ENCODE measurements around the gene AURKA.
"Not testable (repeated sequence)": the region's sequence is repeated elsewhere in the genome, so short reads cannot be mapped to it uniquely, and the experiment has no call there.

Gene AURKA

DNA sequence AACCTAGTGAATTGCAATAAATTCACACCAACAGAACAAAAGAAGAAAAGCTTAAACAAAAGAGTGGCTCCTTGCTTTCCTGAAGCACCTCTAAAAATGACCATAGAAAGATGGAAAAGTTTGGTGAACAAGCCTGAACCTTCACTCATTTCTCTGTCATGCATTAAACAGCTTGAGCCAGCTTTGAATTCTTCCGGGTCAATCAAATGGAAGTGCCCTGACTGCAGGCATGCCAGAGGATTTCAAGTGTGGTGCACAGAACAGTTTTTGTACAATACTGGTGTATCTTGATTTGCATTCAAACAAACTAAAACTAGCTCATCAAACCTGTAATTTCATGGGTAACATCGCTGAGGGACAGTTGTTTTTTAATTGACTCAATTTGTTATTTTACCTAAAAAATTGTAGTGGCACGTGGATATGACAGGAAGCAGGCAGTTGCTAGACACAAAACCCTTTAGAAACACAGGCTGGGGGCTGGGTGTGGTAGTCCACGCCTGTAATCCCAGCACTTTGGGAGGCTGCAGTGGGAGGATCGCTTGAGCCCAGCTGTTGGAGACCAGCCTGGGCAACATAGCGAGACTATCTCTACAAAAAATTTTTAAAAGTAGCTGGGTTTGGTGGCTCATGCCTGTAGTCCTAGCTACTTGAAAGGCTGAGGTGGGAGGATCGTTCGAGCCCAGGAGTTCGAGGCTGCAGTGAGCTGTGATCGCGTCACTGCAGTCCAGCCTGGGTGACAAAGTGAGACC, 29.1 kb upstream of the AURKA start:
- no peak for DNase-seq

DNA sequence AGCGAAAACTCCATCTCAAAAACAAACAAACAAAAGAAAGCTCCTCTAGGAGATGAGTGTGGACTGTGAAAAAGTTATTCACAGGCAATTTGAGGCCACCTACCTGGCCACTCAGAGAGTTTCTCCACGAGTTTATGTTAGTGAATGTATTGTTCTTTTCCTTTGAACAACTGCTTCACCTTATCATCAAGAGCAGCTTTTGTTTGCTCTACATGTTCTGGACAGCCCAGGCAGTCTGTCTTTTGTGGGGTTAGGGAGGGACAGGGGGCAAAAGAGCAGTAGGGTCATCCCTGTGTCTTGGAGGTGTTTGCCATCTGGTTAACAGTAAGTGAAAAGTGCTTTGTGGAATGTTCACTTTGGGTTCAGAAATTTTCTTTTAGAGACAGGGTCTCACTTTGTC, 28.0 kb upstream of the AURKA start:
- DNase-seq: no peak

DNA sequence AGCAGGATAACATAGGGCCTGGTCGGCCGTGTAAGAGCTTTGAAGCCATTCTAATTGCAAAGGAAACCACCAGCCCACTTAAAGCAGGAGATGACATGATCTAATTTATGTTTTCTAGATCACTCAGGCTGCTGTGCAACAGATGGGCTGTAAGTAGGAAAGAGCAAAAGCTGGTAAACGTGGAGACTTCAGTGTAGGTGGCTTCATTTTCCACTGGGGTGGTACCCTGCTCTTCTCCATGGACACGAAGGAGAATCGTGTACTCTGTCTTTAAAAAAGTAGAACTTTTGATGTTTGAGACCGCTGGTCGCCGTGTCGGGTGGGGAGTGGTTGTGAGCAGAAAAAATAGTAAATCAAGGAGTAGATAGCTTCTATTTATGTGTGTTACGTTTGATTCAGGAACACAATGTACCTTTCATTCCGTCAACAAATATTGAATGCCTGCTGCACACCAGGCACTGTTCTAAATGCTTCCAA, 26.4 kb upstream of the AURKA start:
- no peak for DNase-seq

DNA sequence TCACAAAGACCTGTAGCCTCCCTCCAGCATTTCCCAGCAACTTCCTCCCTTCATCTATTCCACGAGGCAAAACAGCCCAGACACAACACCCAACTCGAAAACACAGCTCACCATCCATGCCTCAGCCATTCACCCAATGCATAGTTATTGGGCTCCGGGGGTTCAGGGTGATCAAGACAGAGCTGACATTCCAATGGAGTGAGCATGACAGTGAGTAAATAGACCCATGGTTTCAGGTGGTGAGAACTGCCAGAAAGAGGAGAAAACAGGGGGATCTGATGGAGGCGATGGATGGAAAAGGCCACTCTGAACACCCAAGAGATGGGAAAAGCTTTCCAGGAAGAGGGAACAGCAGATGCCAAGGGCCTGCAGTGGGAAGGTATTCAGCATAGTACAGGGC, 25.9 kb upstream of the AURKA start:
- DNase-seq: no peak

DNA sequence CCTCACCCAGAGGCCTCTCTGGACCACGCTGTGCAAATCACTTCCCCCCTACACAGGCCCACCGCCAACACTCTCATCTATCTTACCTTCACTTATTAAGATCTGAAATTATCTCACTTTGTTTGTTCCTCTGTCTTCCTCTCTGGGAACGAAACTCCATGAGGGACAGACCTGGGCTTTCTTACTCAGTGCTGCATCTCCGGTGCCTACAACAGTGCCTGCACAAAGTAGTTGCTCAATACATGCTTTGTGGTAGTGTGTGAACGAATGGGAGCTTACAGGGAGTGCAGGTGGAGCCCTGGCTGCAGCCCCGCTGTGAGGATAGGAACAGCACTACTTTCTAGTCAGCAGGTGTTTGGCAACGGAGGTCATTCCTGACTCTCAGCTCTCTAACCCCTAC, 25.4 kb upstream of the AURKA start:
- no peak for DNase-seq

DNA sequence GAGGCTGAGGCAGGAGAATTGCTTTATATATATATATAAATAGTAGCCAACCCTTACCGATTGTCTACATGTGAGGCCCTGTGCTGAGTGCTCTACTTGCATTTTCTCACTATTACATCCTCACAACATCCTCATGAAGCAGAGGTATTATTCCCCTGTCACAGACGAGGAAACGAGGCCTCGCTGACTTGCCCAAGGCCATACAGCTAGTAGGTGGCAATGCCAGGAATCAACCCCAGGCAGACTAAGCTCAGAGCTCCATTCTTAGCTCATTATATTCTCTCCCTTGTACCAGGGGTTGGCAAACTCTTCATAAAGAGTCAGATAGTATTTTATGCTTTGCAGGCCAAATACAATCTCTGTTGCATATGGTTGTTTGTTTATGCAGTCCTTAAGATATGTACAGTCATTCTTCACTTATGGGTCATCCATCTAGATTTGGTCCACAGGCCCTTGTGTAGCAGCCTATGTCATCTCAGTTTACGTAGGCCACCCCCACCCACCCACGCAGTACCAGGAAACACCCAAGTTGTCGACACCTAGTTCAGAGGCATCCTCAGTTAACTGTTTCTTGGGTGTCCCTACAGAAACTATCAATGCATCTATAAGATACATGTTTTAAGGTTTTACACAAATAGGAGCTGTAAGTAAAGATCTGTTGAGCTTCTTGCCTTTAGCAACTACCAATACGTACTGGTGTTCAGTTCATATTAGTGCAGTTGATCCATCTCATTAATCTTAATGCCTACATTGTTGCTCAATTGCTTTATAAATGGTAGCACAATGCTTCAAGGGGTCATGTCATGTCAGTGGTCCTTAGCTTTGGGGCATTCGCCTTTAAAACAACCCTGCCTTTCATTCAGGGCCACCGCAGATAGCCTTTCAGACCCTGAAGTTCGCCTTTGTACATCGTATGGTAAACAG, 23.1 kb upstream of the AURKA start:
- peak; percentile 46 for DNase-seq

DNA sequence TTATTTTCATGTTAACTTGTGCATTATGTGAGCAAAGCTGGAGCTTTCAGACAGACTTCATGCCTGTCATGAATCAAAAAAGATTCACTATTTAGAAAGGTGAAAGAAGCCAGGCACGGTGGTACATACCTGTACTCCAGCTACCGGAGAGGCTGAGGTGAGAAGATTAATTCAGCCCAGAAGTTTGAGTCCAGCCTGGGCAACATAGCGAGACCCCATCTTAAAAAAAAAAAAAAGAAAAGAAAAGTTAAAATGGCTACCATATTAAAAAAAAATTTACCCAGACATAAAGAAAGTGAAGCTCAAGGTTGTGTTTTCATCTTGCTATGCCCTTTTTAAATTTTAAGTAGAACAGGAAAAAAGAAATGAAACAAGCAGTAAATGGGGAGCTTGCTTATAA, 20.9 kb upstream of the AURKA start:
- DNase-seq: no peak

DNA sequence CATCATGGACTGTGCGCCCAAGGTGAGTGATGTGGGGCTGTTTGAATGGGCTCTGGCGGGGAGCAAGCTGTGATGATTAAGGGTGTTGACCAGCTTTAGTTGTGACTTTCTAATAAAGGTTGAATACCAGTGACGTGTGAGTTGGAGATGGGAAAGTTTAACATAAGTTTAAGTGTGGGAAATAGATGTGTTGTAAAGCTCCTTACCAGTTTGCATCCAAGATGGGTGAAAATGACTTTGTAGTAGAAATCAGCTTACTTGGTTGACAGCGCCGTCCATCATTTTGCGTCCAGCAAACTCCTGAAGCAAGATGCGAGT, 20.4 kb upstream of the AURKA start:
- no peak for DNase-seq

DNA sequence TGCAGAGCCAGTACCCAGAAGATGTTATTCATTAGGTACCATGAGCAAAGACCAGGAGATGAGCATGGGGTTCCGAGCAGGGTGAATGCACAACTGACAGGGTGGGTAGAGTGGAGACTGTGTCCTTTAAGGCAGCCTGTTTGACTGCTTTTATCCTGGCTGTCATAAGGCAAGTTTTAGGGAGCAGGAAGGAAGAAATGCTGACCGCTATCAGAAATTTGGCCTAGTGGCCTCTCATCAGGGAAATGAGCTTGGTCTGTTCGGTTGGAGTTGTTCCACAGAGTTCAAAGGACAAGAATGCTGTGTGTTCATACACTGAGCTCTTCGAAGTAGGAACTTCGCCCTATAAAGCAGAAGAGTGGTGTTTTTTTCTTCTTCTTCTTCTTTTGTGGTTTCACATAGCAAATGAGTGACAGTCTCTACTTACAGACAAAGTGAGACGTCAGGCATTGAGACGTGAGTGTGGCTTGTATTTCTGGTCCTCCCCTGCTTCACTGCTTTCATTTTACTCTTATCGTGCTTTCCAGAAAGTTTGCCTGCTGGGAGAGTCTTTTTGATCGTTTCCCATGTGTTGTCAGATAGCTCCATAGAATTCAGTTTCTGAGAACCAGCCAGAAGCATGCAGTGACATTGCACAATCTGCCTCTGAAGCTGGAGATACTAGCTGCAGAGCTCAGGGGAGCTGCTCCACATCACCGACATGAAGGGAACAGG, 19.9 kb upstream of the AURKA start, which contains the start of gene CASS4:
CASS4 (plus strand) TSS at position 502 of the 714 bp plus-strand sequence; CDS start at position 701, 199 bp downstream.
- DNase-seq: no peak

DNA sequence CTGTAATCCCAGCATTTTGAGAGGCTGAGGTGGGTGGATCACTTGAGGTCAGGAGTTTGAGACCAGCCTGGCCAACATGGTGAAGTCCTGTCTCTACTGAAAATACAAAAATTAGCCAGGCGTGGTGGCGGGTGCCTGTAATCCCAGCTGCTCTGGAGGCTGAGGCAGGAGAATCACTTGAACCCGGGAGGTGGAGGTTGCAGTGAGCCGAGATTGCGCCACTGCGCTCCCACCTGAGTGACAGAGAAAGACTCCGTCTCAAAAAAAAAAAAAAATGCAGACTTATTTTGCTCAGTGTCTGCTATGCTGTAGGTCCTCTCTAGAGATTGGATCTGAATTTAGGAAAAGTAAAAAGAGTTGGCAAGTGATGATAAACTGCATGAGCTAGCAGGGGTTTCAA, 19.3 kb upstream of the AURKA start:
- DNase-seq: not testable (repeated sequence)

DNA sequence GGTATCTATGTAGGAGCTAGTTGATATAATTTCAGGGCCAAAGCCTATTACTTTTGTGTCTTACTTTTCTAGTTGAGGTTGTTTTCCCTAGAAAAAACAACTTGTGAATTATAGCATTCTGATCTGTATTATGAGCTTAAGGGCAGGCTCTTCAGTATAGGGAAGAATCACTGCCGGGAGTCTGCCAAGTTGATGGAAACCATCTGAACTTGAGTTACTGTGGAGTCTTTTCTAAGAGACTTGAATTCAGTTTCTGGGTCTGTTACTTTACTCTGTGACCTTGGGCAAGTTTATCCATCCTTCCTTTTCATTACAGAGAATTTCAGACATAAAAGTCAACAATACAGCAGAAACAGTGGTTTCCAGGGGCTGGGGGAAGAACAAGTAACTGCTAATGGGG, 17.9 kb upstream of the AURKA start:
- DNase-seq: no peak

DNA sequence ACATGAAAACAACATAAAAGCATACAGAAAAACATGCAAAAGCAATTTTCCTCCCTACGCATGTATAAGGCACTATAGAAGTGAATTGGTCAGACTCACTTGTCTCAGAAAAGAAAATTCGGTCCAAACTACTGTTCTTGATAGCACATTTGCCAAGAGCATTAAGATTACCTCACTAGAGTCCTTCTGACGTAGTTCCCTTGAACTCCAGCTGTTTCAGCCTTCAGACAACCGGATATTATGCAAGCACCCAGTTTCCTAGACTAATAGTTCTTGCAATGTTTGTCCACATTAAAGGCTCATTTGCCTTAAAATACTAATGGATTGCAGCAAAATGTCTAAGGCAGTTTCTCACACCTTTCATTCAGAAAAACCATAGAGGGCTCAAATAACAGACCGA, 17.5 kb upstream of the AURKA start:
- no peak for DNase-seq

DNA sequence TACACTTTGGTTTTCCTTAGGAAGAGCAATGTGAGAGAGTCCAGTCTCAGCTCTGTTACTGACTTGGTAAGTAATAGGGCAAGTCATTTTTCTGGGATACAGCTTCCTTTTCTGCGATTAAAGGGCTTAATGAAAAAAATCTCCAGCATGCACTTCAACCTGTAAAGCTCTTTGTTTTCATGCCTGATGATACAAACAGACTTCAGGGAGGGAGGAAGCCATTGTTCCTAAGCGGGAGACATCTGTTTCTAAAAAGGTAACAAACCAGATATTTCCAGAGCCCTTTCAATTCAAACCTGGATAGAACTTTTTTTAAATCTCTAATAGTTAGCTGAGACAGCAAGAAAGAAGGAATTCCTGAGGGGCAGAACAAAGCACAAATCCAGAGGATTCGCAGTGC, 14.9 kb upstream of the AURKA start:
- DNase-seq: no peak

DNA sequence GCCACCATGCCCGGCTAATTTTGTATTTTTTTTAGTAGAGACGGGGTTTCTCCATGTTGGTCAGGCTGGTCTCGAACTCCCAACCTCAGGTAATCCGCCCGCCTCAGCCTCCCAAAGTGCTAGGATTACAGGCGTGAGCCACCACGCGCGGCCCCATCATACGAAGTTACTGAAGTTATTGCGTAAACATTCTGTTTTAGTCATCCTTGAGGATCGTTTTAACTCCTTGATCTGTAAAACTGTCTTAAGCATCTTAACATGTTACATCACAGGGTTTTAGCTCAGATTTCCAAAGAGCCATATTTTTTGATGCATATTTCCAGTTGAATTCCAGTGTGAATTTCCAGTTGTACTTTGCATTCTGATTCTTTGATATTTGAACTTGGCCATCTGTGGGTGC, 13.3 kb upstream of the AURKA start:
- not testable (repeated sequence) for DNase-seq

DNA sequence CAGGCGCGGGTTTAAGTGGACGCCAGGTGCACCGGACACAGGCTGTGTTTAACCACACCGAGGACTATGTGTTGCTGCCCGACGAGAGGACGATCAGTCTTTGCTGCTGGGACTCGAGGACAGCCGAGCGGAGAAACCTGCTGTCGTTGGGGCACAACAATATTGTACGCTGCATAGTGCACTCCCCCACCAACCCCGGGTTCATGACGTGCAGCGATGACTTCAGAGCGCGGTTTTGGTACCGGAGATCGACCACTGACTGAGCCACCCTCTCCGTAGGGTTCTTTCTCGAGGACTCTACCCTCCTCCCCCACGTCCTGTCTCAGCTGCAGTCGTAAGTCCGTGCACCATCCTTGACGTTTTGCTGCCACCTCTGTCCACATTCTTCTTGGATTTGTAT, 11.4 kb upstream of the AURKA start:
- DNase-seq: no peak

DNA sequence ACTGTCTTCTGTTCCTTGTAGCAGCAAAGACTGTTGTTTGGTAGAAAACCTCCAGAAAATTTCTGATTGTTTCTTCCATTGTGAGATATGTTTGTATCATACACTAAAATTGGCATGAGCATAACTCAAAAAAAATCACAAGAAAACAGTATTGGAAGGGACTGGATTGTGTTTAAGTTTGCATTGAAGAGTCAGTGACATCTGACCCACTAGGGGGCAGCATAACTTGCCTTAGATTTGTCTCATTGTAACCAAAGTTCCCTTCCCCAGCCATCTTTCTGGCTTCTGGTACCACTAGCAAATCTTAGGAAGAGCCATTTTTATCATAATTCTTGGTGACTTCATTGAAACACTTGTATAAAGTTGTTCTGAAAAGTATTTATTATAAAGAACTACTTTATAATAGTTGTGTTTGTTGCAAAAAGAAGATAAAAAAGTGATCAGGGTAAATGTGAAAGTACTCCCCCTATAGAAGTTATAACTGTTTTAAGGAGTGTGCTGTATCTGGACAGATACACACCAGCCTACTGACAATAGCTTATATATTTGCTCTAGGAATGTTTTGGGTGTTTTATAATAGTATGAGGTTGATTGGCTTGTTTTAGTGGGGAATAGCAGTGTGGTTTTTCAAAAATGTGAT, 8.1 kb upstream of the AURKA start:
- peak; percentile 47 for DNase-seq

DNA sequence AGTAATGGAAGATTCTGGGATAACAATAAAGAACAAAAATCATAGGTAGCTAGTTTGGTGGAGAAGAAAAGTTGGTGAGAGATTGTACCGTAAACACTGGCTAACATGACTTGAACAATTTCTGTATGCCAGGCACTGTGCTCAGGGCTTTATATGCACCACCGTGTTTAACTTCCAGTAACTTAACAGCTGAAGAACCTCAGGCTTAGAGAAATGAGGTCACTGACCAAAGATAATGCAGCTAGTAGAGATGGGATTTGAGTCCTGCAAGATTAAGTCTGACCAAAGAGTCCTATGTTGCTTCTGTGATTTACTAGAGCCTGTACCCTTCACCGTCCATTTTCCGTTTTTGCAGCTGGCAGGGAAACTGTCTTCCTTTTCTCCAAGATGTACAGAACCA, 3.2 kb upstream of the AURKA start:
- no peak for DNase-seq

DNA sequence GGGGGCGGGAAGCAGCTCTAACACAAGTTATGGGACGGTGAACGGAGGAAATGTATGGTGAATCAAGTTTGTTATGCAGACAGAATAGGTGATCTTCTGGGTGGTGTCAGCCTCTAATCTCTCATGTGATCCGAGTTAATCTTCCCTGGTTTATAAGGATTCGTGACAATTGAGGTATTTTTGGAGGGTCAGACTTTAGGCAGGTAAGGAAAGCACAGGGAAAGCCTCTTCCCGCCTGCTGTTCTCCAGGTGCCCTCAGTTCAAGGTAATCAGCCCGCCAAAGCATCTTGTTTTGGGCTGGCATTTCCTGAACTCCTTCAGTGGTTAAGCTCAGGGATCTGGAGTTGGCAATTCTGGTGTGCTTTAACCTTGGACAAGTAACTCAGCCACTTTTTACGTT, 1.6 kb upstream of the AURKA start:
- no peak for DNase-seq

DNA sequence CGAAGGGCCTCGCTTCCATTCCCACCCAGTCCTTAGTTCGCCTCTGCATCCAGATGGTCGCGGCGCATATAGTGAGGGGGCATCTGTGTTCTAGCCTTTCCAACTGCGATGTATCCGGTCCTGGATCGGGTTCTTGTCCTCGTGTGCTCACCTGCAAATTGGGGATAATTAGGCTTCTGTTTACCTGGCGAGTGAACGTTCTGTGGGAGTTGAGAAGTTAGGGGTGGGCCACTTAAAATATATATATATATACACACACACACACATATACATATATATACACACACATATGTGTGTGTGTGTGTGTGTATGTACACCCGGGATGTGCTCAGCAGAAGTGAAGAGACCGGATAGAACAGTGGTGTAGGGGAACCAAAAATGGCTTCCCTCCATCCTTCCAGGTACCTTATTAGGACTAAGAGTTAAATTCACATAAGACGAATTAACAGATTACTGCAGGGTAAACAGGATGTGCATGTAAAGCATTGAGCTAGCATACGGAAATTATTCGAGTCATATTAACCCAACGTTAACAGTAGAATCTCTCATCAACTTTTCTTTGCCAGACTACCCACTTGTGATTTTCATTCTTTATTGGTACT, 967 bp upstream of the AURKA start:
- DNase-seq: no peak

DNA sequence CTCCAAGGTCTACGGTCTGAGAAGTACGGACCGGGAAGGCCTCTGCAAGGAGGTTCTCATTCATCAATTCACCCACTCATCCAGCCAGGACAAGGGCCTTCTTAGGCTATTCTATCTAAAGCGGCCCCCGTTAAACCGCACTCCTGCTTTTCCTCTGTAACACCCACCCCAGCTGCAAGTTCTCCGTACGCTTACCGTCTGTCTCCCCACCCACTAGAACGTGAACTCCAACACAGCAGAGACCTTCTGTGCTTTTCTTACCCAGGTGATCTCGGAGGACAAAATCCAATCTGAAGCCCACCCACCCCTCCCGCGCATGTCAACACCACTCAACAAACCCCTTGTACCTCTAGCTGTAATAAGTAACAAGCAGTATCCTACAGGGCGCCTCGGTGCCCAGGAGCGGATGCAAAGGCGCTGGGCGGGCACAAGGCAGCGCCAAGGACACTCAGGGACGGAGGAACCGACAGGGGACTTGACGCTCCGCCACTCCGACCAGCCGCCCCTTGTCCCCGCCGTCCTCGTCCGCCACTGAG, 351 bp downstream of the AURKA start:
- no peak for DNase-seq

DNA sequence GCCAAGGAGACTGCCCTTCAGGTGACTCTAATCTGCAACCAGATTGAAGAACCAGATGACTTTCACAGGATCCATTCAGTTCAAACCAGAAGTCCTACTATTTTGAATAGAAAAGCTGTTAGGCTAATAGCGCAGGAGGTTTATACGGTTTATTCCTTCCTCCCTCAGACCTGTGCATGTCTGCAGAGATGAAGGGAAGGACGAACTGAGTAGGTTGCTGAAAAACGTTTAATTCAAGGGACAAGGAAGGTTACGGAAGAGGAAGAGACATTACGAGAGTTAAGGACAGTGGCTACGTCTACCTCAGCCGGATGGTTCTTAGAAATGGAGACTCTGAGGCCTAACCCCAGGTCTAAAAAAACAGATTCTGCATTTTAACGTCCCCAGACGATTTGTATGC, 978 bp downstream of the AURKA start:
- no peak for DNase-seq

DNA sequence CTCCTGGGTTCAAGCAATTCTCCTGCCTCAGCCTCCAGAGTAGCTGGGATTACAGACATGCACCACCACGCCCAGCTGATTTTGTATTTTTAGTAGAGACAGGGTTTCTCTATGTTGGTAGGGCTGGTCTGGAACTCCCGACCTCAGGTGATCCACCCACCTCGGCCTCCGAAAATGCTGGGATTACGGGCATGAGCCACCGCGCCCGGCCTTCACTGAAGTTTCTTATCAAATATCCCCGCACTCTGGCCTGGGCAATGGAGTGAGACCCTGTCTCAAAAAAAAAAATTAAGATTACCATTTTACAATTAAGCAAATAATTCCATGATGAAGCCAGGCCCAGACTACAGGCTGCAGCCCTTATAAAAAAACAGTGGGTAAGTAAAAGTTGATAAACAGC, 1.6 kb downstream of the AURKA start:
- not testable (repeated sequence) for DNase-seq

Data from stimulated activated CD4-positive, alpha-beta T cell treated with anti-CD3 and anti-CD28 coated beads, Interleukin-12 subunit alpha, Interleukin-12 subunit beta, amount 100 ng/mL, for 4 hours (primary cell).